Activated gamma-delta T cell treated with Interleukin-2 at 50 U/mL for 16 hours (primary cell): ENCODE results near the gene CTNNB1.

Source experiments
- DNase-seq: peaks from one replicate; pipeline ENCODE4 v3.0.0-alpha.2; 2020

CTNNB1 gene

GRCh38 chr3:41220906-41221677, 21.8 kb downstream of the CTNNB1 start:
- no peak for DNase-seq

- no peak for DNase-seq
Observed at GRCh38 chr3:41222012-41222411, 22.7 kb downstream of the CTNNB1 start.

- no peak for DNase-seq
Observed at GRCh38 chr3:41222501-41222900, 23.2 kb downstream of the CTNNB1 start.

GRCh38 chr3:41223078-41223477, 23.8 kb downstream of the CTNNB1 start:
- no peak for DNase-seq

- no peak for DNase-seq
Observed at GRCh38 chr3:41223691-41224090, 24.4 kb downstream of the CTNNB1 start.

GRCh38 chr3:41224120-41224806, 25.0 kb downstream of the CTNNB1 start:
- no peak for DNase-seq

GRCh38 chr3:41234823-41235721, 35.8 kb downstream of the CTNNB1 start:
- no peak for DNase-seq

GRCh38 chr3:41236228-41236627, 36.9 kb downstream of the CTNNB1 start:
- no peak for DNase-seq

- DNase-seq = no peak
Observed at GRCh38 chr3:41237907-41238306, 38.6 kb downstream of the CTNNB1 start.

GRCh38 chr3:41239587-41239986, 40.3 kb downstream of the CTNNB1 start:
- DNase-seq = no peak

- no peak for DNase-seq
Observed at GRCh38 chr3:41241161-41241560, 41.9 kb downstream of the CTNNB1 start.

- no peak for DNase-seq
Observed at GRCh38 chr3:41241800-41242571, 42.7 kb downstream of the CTNNB1 start.

- no peak for DNase-seq
Observed at GRCh38 chr3:41243183-41243582, 43.9 kb downstream of the CTNNB1 start.

- no peak for DNase-seq
Observed at GRCh38 chr3:41244620-41245336, 45.5 kb downstream of the CTNNB1 start.

- DNase-seq = no peak
Observed at GRCh38 chr3:41247055-41248004, 48.0 kb downstream of the CTNNB1 start.

- no peak for DNase-seq
Observed at GRCh38 chr3:41248525-41248924, 49.2 kb downstream of the CTNNB1 start.

GRCh38 chr3:41249318-41249717, 50.0 kb downstream of the CTNNB1 start:
- DNase-seq = no peak

GRCh38 chr3:41250825-41251224, 51.5 kb downstream of the CTNNB1 start:
- DNase-seq = no peak

GRCh38 chr3:41251593-41251992, 52.3 kb downstream of the CTNNB1 start:
- no peak for DNase-seq

- no peak for DNase-seq
Observed at GRCh38 chr3:41258239-41258800, 59.0 kb downstream of the CTNNB1 start.
